Measurements from ENCODE around the gene PTPRN2. TPM values are rescaled to one million over a fixed set of nuclear protein-coding genes. Genes with fewer than 3 reads are reported as not detected.

Gene PTPRN2
- total and polyA plus RNA-seq, 2 donors (not counting 3 experiments of a cell fraction or from before 2014, with no cell fraction given): 0.62 to 0.88 TPM

GRCh38 chr7:158014976-158015375, 572.6 kb downstream of the PTPRN2 start:
- dilution Hi-C loops (cut with MboI; ENCODE audit: extremely low pct_ligation_motif_present, low sequenced_read_pairs) (no loop called here), intact Hi-C loops (cut with micrococcal nuclease) (no loop called here)
- FAIRE-seq: no peak
- DNase-seq (ENCODE audit: low read depth, low spot score): no peak
- Histone ChIP-seq H3K9ac (replicated peaks; ENCODE audit: extremely low read depth, insufficient read depth, low read length) (no peak overlapping the region), H3K4me1 (ENCODE audit: control insufficient read depth, extremely low read depth, insufficient read depth, low read length) (no peaks in the 10 kb centered on the region), H3K27me3 (ENCODE audit: control insufficient read depth in 2 of 2, insufficient read depth in 2 of 2, low read length in 2 of 2) (no peaks in the 10 kb centered on the region), H3K4me2 (ENCODE audit: insufficient read depth, low read length) (no peak overlapping the region), H3K36me3 (ENCODE audit: control insufficient read depth in 2 of 2, extremely low read depth in 1 of 2, insufficient read depth in 2 of 2, low read length in 2 of 2) (no peaks in the 10 kb centered on the region), H4K20me1 (replicated peaks; ENCODE audit: control insufficient read depth, extremely low read depth, insufficient read depth, low read length) (no peaks in the 10 kb centered on the region), H3K27ac (ENCODE audit: insufficient read depth, low read depth, low read length) (no peak overlapping the region), H2AFZ (ENCODE audit: low read depth, low read length) (no peak overlapping the region), H3K4me3 (replicated peaks in 1 of 3; ENCODE audit: insufficient read depth in 1 of 3, low read depth in 1 of 3, low read length in 3 of 3) (no peak overlapping the region), H3K9me3 (replicated peaks; ENCODE audit: control insufficient read depth, insufficient read depth, low read length) (peaks cover 7% of the 10 kb centered on the region), H3K9me1 (replicated peaks; ENCODE audit: control insufficient read depth, extremely low read depth, insufficient read depth, low read length) (no peaks in the 10 kb centered on the region), H3K79me2 (ENCODE audit: control insufficient read depth, insufficient read depth, low read length) (no peaks in the 10 kb centered on the region)
- BruUV-seq (replicated peaks): no TSS peak
- POLR2A ChIA-PET: no interaction called here
- TF ChIP-seq CTCF (IDR thresholded peaks at IDR 0.05; ENCODE audit: extremely low read depth in 1 of 2, insufficient read depth in 1 of 2, low read depth in 1 of 2, low read length in 2 of 2) (no peak), POLR2A (IDR thresholded peaks at IDR 0.05; ENCODE audit: low read depth, low read length) (no peak), EZH2 (IDR thresholded peaks at IDR 0.05; ENCODE audit: borderline replicate concordance, low read depth, low read length, severe bottlenecking) (no peak), MAX (IDR thresholded peaks at IDR 0.05; ENCODE audit: insufficient read depth, insufficient read length) (no peak), GATA2 (IDR thresholded peaks at IDR 0.05; ENCODE audit: insufficient read depth, insufficient read length, low read depth, low read length) (no peak), JUN (IDR thresholded peaks at IDR 0.05; ENCODE audit: borderline replicate concordance, insufficient read depth, insufficient read length, low read depth) (no peak), MYC (IDR thresholded peaks at IDR 0.05; ENCODE audit: low read depth, low read length) (no peak), POLR2AphosphoS5 (IDR thresholded peaks at IDR 0.05; ENCODE audit: insufficient read depth, low read depth, low read length) (no peak)
- CTCF ChIA-PET: no interaction called here

All from endothelial cell of umbilical vein (primary cell).